ENCODE data around the gene PLXNA4. TPM values are rescaled to one million over a fixed set of nuclear protein-coding genes. Genes with fewer than 3 reads are reported as not detected.

Gene PLXNA4
- total and polyA plus RNA-seq, 2 experiments from 2014 or later = 0.08 to 0.80 TPM

- no peak overlapping the region for H3K27ac ChIP-seq (ENCODE audit: low read depth)
- no peak overlapping the region for H3K4me3 Mint-ChIP-seq
Observed at GRCh38 chr7:132221356-132221755, 354.9 kb downstream of the PLXNA4 start.

More at GRCh38 chr7:132221356-132221755, 354.9 kb downstream of the PLXNA4 start:
- Mint-ChIP-seq H3K27me3 (ENCODE audit: insufficient read depth, low read depth, poor library complexity) (peaks cover 5% of the 10 kb centered on the region), H3K4me1 (peaks cover 23% of the 10 kb centered on the region), H3K27ac (no peak overlapping the region), H3K36me3 (ENCODE audit: low read depth) (no peaks in the 10 kb centered on the region), H3K9me3 (no peaks in the 10 kb centered on the region)
- H3K27me3 ChIP-seq (ENCODE audit: insufficient read depth) = no peaks in the 10 kb centered on the region
- H3F3A ChIP-seq (replicated peaks; ENCODE audit: low read depth) = no peaks in the 10 kb centered on the region
- H4K20me1 ChIP-seq (replicated peaks; ENCODE audit: insufficient read depth) = no peaks in the 10 kb centered on the region
- no peaks in the 10 kb centered on the region for H3K36me3 ChIP-seq (ENCODE audit: insufficient read depth)
- no peak overlapping the region for H3K4me3 ChIP-seq
- H2AFZ ChIP-seq = no peak overlapping the region
- H3K4me2 ChIP-seq = no peak overlapping the region
- no peak for TF ChIP-seq CTCF (conservative IDR thresholded peaks at IDR 0.05; ENCODE audit: low read depth in 2 of 2)
- TF ChIP-seq CREB1 (CRISPR knock-in tag; IDR thresholded peaks at IDR 0.05; ENCODE audit: low read depth) = no peak
- TF ChIP-seq, protein P1, sequence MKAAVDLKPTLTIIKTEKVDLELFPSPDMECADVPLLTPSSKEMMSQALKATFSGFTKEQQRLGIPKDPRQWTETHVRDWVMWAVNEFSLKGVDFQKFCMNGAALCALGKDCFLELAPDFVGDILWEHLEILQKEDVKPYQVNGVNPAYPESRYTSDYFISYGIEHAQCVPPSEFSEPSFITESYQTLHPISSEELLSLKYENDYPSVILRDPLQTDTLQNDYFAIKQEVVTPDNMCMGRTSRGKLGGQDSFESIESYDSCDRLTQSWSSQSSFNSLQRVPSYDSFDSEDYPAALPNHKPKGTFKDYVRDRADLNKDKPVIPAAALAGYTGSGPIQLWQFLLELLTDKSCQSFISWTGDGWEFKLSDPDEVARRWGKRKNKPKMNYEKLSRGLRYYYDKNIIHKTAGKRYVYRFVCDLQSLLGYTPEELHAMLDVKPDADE (IDR thresholded peaks at IDR 0.05) = no peak
- TF ChIP-seq ZNF331 (CRISPR knock-in tag; IDR thresholded peaks at IDR 0.05; ENCODE audit: low read depth) = no peak
- no peak for TF ChIP-seq STAT1 (IDR thresholded peaks at IDR 0.05; ENCODE audit: unreplicated experiment)
- TF ChIP-seq NANOG (IDR thresholded peaks at IDR 0.05; ENCODE audit: borderline replicate concordance) = no peak
- no peak for TF ChIP-seq EZH2 (IDR thresholded peaks at IDR 0.05; ENCODE audit: low read depth, unreplicated experiment)
- no peak for TF ChIP-seq JUNB (IDR thresholded peaks at IDR 0.05; ENCODE audit: unreplicated experiment)
- no peak for TF ChIP-seq EZH2phosphoT487 (IDR thresholded peaks at IDR 0.05; ENCODE audit: unreplicated experiment)
- no peak for TF ChIP-seq REST (IDR thresholded peaks at IDR 0.05; ENCODE audit: unreplicated experiment)
- TF ChIP-seq, protein P2, sequence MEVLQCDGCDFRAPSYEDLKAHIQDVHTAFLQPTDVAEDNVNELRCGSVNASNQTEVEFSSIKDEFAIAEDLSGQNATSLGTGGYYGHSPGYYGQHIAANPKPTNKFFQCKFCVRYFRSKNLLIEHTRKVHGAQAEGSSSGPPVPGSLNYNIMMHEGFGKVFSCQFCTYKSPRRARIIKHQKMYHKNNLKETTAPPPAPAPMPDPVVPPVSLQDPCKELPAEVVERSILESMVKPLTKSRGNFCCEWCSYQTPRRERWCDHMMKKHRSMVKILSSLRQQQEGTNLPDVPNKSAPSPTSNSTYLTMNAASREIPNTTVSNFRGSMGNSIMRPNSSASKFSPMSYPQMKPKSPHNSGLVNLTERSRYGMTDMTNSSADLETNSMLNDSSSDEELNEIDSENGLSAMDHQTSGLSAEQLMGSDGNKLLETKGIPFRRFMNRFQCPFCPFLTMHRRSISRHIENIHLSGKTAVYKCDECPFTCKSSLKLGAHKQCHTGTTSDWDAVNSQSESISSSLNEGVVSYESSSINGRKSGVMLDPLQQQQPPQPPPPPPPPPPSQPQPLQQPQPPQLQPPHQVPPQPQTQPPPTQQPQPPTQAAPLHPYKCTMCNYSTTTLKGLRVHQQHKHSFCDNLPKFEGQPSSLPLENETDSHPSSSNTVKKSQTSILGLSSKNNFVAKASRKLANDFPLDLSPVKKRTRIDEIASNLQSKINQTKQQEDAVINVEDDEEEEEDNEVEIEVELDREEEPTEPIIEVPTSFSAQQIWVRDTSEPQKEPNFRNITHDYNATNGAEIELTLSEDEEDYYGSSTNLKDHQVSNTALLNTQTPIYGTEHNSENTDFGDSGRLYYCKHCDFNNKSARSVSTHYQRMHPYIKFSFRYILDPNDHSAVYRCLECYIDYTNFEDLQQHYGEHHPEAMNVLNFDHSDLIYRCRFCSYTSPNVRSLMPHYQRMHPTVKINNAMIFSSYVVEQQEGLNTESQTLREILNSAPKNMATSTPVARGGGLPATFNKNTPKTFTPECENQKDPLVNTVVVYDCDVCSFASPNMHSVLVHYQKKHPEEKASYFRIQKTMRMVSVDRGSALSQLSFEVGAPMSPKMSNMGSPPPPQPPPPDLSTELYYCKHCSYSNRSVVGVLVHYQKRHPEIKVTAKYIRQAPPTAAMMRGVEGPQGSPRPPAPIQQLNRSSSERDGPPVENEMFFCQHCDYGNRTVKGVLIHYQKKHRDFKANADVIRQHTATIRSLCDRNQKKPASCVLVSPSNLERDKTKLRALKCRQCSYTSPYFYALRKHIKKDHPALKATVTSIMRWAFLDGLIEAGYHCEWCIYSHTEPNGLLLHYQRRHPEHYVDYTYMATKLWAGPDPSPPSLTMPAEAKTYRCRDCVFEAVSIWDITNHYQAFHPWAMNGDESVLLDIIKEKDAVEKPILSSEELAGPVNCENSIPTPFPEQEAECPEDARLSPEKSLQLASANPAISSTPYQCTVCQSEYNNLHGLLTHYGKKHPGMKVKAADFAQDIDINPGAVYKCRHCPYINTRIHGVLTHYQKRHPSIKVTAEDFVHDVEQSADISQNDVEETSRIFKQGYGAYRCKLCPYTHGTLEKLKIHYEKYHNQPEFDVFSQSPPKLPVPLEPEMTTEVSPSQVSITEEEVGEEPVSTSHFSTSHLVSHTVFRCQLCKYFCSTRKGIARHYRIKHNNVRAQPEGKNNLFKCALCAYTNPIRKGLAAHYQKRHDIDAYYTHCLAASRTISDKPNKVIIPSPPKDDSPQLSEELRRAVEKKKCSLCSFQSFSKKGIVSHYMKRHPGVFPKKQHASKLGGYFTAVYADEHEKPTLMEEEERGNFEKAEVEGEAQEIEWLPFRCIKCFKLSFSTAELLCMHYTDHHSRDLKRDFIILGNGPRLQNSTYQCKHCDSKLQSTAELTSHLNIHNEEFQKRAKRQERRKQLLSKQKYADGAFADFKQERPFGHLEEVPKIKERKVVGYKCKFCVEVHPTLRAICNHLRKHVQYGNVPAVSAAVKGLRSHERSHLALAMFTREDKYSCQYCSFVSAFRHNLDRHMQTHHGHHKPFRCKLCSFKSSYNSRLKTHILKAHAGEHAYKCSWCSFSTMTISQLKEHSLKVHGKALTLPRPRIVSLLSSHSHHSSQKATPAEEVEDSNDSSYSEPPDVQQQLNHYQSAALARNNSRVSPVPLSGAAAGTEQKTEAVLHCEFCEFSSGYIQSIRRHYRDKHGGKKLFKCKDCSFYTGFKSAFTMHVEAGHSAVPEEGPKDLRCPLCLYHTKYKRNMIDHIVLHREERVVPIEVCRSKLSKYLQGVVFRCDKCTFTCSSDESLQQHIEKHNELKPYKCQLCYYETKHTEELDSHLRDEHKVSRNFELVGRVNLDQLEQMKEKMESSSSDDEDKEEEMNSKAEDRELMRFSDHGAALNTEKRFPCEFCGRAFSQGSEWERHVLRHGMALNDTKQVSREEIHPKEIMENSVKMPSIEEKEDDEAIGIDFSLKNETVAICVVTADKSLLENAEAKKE (CRISPR knock-in tag; IDR thresholded peaks at IDR 0.05) = no peak
- TF ChIP-seq ZNF114 (CRISPR knock-in tag; IDR thresholded peaks at IDR 0.05) = no peak
- DNase-seq (ENCODE audit: low spot score) (no peak), ATAC-seq (no peak)
- peaks cover 2% of the 10 kb centered on the region for H3K9me2 ChIP-seq (ENCODE audit: insufficient read depth)
- peaks cover 10% of the 10 kb centered on the region; the same call in 1 of the 2 replicates for H3K4me1 ChIP-seq (ENCODE audit: insufficient read depth)
- no peaks in the 10 kb centered on the region for H3K79me2 ChIP-seq (replicated peaks; ENCODE audit: insufficient read depth)

Measured in GM23338 (cell line).